NOMO-1 treated with DMSO at 0.1 percent for 48 hours (cell line): ENCODE data around the gene STX19.
"Not testable (repeated sequence)": the region's sequence is repeated elsewhere in the genome, so short reads cannot be mapped to it uniquely, and the experiment has no call there.

Experiments
- DNase-seq: peaks from one replicate; lab custom pipeline; 2025; ENCODE audit not compliant: unreplicated experiment; lab: John Stamatoyannopoulos, UW

STX19 gene

GRCh38 chr3:94028093-94028837 lies at the start of gene STX19:
Gene STX19, minus strand, starts transcription at chr3:94028597. Its CDS starts 13,328 bp downstream, at chr3:94015269.
- no peak for DNase-seq

- DNase-seq, result no peak
These were observed 47.7 kb upstream of the STX19 start for GRCh38 chr3:94076055-94076454.

DNA sequence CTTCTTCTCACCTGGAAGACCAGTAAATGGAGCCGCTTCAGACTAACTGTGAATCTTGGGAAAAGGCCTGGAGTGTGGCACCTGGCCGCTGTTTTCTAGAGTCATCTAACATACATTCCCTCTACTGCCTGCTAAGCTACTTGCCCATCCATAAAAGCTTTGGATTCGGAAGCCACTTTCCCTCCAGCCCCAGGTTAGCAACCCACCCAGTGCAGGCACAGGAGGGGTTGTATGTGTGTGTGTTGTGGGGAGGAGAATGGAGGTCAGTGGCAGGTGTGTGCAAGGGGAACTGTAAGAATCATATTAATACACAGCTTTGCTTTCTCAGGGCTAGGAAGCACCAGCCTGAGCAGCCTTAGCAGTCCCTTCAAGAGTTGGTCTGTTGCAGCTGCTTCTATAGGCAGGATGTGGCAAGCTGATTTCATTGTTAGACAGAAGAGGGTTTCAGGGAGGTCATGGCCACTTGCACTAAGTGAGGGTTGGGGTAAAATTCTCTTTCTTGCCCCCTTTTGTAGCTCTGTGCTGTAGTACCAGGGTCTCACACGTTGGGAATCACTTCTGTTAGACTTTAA lies 43.4 kb upstream of the STX19 start:
- DNase-seq, result no peak

DNA sequence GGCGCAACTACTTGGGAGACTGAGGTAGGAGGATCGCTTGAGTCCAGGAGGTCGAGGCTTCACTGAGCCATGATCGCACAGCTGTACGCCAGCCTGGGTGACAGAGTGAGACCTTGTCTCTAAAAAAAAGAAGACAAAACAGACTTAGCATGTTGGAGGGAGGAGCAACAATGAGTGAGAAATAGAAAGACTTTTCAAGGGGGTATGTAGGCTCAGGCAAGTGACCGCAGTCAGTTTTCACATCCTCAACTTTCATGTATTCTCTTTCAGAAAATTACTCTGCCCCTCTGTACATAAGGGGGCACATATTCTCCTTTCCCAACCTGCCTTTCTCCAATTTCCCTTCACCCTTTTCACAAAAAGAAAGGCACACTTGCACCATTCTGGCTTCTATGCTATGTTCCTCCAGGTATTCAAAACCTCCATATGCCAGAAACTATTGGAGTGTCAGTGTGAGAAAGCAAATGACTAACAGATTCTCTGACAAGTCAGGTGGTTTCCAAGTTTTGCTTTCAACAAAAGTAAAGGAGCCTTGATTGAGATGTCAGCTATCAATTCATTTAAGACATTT lies 42.0 kb upstream of the STX19 start:
- no peak for DNase-seq

GRCh38 chr3:94069194-94069813 lies 40.9 kb upstream of the STX19 start:
- peak; percentile 34 for DNase-seq

DNA sequence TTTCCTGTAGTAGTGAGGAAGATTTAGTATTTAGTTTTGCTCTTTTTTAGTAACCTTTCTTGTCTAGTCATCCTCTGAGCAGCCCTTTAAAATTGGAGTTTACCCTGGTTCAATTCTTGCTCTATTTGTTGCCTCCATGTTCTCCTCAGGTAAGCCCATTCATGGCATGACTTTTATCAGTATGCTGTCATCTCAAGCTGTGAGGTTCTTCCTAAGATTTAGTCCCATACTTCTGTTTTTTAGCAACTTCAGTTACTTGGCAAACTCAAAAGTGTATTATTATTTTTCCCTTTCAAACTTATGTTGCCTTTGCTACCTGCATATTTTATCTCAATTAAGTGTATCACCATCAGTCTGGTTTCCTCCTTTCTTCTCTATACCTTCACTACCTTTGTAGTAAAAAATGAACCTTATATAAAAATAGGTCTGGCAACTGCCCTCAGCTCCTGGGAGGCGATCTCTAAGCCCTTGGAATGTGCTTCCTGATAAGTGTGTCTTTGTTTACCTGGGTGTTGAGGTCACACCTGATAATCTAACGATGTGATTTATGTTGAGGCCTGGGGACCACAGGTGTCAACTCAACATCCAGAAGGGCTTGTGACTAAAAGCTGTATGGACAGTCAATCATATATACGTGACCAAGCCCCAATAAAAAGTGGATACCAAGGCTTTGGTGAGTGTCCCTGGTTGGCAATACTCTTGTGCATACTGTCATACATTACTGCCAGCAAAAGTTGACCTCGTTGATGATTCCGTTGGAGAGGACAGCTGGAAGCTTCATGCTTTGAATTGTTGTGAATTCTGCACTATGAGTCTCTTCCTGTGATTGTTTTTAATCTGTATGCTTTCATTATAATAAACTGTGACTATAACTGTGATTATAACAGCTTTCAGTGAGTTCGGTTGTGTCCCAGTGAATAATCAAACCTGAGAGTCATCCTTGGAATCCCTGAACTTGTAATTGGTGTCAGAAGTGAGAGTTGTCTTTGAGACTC lies 38.4 kb upstream of the STX19 start:
- DNase-seq, result no peak

- DNase-seq, result no peak
These were observed 37.6 kb upstream of the STX19 start for GRCh38 chr3:94065819-94066480.

DNA sequence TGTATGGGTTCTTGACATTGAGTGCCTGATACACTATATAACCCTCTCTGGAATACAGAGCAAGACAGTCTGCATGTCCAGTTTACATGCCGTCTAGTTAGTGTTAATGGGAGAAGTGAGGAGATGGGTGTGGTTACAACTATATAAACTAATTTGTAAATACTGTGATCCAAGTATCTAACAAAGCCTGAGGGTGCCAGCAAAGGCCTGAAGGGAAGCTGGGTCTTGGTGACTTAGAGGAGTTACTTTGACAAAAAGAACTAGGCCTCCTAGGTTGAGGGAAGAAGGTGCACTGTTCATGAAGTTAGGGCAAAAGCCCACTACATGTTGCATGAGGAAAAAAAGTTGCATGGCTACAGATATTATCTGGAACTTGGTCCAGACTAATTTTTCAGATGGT lies 36.7 kb upstream of the STX19 start:
- no peak for DNase-seq

DNA sequence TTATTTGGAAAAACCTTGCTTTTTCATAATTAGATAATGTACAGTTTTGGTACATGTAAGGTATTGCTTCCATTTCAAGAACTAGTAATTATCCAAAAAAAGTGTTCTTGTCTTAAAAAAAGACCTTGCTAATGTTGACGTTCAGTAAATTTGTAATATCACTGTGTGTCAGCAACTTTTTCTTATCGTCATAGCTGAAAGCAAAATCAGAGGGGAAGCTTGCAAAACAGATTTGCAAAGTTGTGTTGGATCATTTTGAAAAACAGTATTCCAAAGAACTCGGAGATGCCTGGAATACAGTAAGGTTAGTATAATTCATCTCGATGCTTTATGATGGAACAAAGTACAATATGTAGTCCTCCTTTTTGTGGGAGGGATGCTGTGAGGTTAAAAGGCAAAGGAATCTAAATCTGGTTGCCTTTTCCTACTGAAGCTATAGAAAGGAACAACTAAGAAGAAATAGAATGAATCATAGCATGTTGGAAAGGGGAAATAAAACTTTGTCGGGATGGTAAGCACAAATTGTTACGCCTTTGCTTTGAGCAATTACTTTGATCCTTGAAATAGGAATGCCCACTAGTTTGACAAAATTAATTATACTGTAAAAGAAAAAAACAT lies 36.0 kb upstream of the STX19 start:
- no peak for DNase-seq

- peak; percentile 13 for DNase-seq
These were observed 35.2 kb upstream of the STX19 start for GRCh38 chr3:94063496-94064119.

- peak; percentile 95 for DNase-seq
These were observed 34.4 kb upstream of the STX19 start, which contains the start of the genes DHFR2 and NSUN3 for GRCh38 chr3:94062513-94063404. Gene DHFR2, minus strand, starts transcription at chr3:94062916. Its CDS starts 1,405 bp downstream, at chr3:94061511. Gene NSUN3, plus strand, starts transcription at chr3:94063061. Its CDS starts 66 bp downstream, at chr3:94063127.

GRCh38 chr3:94061297-94061696 lies 32.9 kb upstream of the STX19 start:
- DNase-seq, result no peak

DNA sequence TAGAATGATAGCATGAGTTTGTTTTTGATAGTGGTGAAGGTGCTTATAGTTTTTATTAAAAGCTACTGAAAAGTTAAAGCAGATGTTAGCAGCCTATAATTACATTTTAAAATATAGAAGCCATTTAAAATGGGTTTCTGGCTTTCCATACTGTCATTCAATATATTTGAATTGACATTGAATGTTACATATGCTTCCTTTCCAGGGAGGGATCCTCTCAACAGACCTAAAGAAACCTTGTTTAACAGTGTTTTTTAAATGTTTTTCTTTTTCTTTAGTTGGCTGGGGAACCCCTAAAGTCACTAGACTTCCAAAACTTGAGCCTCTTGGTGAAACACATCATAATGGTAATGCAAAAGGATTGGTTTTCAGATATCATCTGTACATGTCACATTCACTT lies 22.1 kb upstream of the STX19 start:
- DNase-seq, result no peak

- no peak for DNase-seq
These were observed 20.9 kb upstream of the STX19 start for GRCh38 chr3:94049267-94049666.

DNA sequence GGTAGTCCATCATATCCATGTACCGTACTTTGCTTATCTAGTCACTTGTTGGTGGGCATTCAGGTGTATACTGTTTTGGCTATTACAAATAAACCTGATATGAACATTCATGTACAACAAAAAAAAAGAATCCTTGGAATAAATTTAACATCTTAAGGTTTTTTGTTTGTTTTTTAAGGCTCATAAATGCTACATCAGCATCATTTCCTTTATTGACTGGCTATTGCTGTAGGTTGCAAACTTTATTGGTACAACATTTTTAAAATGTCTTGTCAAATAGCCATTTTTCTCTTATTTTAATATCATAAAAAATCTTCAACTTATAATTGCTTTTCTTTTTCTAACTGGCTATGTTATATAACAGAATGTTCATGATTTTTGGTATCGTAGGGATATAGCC lies 18.1 kb upstream of the STX19 start:
- no peak for DNase-seq

GRCh38 chr3:94044100-94044936 lies 15.9 kb upstream of the STX19 start:
- not testable (repeated sequence) for DNase-seq

- no peak for DNase-seq
These were observed 14.9 kb upstream of the STX19 start for GRCh38 chr3:94043285-94043684.
